ENCODE results near the gene CSF1. TPM values are rescaled to one million over a fixed set of nuclear protein-coding genes. Genes with fewer than 3 reads are reported as not detected.
A peak's percentile ranks its signal among the peaks of the same experiment; 100 is the strongest.

Gene CSF1
- polyA plus RNA-seq, 1 donor (not counting 4 experiments of a cell fraction or from before 2014, with no cell fraction given), result 1.8 TPM

DNA sequence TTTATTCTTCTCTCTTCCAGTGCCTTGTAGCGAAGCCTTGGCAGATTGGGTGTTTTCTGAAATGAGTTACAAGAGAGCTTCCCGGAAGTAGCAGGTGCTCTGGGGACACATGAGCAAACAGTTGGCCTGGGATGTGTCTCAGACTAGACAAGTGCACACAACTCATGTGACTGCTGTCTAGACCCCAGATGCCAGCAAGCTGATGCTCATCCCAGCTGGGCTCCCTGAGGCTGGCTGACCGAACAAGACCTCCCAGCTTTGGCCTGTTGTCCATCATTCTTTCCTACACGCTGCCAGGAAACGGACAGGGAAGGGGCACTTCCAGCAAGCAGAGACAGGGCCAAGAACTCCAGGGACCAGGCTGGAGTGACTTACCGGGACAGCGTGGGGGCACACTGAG is 18.7 kb upstream of the CSF1 start:
- H3K27me3 ChIP-seq (ENCODE audit: control insufficient read depth, extremely low read depth, insufficient read depth, low read length), result peaks cover 27% of the 10 kb centered on the region
- dilution Hi-C loops (cut with MboI; ENCODE audit: extremely low pct_ligation_motif_present, low sequenced_read_pairs), result no loop called here
- no peaks in the 10 kb centered on the region for H3K9me3 ChIP-seq (ENCODE audit: control insufficient read depth, low read depth, low read length)
- no peak for TF ChIP-seq EZH2 (IDR thresholded peaks at IDR 0.05; ENCODE audit: low read length)
- TF ChIP-seq, protein P1, sequence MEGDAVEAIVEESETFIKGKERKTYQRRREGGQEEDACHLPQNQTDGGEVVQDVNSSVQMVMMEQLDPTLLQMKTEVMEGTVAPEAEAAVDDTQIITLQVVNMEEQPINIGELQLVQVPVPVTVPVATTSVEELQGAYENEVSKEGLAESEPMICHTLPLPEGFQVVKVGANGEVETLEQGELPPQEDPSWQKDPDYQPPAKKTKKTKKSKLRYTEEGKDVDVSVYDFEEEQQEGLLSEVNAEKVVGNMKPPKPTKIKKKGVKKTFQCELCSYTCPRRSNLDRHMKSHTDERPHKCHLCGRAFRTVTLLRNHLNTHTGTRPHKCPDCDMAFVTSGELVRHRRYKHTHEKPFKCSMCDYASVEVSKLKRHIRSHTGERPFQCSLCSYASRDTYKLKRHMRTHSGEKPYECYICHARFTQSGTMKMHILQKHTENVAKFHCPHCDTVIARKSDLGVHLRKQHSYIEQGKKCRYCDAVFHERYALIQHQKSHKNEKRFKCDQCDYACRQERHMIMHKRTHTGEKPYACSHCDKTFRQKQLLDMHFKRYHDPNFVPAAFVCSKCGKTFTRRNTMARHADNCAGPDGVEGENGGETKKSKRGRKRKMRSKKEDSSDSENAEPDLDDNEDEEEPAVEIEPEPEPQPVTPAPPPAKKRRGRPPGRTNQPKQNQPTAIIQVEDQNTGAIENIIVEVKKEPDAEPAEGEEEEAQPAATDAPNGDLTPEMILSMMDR (optimal IDR thresholded peaks at IDR 0.05 in 1 of 3, IDR thresholded peaks at IDR 0.05 in 1 of 3, conservative IDR thresholded peaks at IDR 0.05 in 1 of 3; ENCODE audit: extremely low read depth in 1 of 3, insufficient read depth in 2 of 3, low read length in 3 of 3), result no peak
- no peaks in the 10 kb centered on the region for H4K20me1 ChIP-seq (ENCODE audit: control insufficient read depth, extremely low read depth, insufficient read depth, low read length)
- no peak for DNase-seq (ENCODE audit: low read depth, low spot score)
- H3K9me1 ChIP-seq (ENCODE audit: control insufficient read depth, extremely low read depth, insufficient read depth, low read length), result no peaks in the 10 kb centered on the region
- FAIRE-seq, result no peak
- no peak overlapping the region for H3K9ac ChIP-seq (ENCODE audit: control insufficient read depth, extremely low read depth, insufficient read depth, low read length)
- no peak overlapping the region for H3K27ac ChIP-seq (ENCODE audit: control insufficient read depth, insufficient read depth, low read length)
- no peaks in the 10 kb centered on the region for H3K36me3 ChIP-seq (ENCODE audit: control insufficient read depth in 2 of 2, extremely low read depth in 1 of 2, insufficient read depth in 2 of 2, low read length in 2 of 2)
- H2AFZ ChIP-seq (ENCODE audit: control insufficient read depth, low read length), result no peak overlapping the region
- H3K79me2 ChIP-seq (ENCODE audit: control insufficient read depth, insufficient read depth, low read length), result no peaks in the 10 kb centered on the region
- no peak overlapping the region for H3K4me3 ChIP-seq (ENCODE audit: control insufficient read depth in 2 of 3, extremely low read depth in 1 of 3, insufficient read depth in 2 of 3, low read depth in 1 of 3, low read length in 3 of 3)
- peaks cover 20% of the 10 kb centered on the region for H3K4me1 ChIP-seq (ENCODE audit: control insufficient read depth, extremely low read depth, insufficient read depth, low read length)
- H3K4me2 ChIP-seq (ENCODE audit: control insufficient read depth, extremely low read depth, insufficient read depth, low read depth, low read length), result peak overlapping the region; percentile 69

DNA sequence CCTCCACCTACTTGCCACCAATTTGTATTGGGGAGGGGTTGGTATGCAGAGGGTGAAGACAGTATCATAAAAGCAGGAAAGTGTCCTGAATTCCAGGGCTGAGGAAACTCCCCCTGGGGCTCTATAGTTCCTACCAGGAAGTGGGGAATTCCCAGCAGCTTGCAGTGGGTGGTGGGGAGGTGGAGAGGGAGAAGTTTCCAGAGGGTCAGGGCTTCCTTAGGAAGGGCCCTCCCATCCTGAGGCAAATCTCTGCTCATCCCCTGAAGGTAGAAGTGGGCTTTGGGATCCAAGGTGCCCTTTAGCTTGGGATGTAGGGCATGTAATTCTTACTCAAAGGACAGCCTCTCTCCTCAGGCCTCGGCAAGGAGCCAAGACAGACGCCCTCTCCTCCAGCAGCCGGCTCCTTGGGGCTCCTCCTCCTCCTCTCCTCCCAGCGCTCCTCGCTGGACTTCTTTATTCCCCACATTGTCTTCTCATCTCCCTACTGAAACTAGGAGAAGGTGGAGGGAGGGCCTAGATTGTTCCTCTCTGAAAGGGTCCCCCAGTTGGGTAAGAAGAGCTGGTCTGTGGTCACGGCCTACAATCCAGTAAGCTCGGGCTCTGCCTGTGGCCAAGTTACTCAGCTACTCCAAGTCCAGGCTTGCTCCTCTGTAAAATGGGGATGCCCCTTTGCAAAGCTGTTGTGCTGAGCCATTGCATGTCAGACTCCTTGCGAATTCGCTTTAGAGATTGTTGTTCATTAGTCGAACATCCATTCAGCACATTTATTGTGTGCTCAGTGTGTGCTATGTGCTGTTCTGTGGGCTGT is 17.9 kb upstream of the CSF1 start:
- dilution Hi-C loops (cut with MboI; ENCODE audit: extremely low pct_ligation_motif_present, low sequenced_read_pairs), result no loop called here

More for the DNA sequence above, 17.9 kb upstream of the CSF1 start:
- H3K79me2 ChIP-seq (ENCODE audit: control insufficient read depth, insufficient read depth, low read length), result no peaks in the 10 kb centered on the region
- peak overlapping the region; percentile 62 for H3K9ac ChIP-seq (ENCODE audit: control insufficient read depth, extremely low read depth, insufficient read depth, low read length)
- no peaks in the 10 kb centered on the region for H3K9me3 ChIP-seq (ENCODE audit: control insufficient read depth, low read depth, low read length)
- peak overlapping the region; percentile 69 for H3K4me2 ChIP-seq (ENCODE audit: control insufficient read depth, extremely low read depth, insufficient read depth, low read depth, low read length)
- FAIRE-seq (peak; percentile 82), DNase-seq (ENCODE audit: low read depth, low spot score) (peak; percentile 91)
- H3K27me3 ChIP-seq (ENCODE audit: control insufficient read depth, extremely low read depth, insufficient read depth, low read length), result peaks cover 27% of the 10 kb centered on the region
- TF ChIP-seq EZH2 (IDR thresholded peaks at IDR 0.05; ENCODE audit: low read length), result no peak
- TF ChIP-seq, protein P1 (optimal IDR thresholded peaks at IDR 0.05 in 1 of 3, IDR thresholded peaks at IDR 0.05 in 1 of 3, conservative IDR thresholded peaks at IDR 0.05 in 1 of 3; ENCODE audit: extremely low read depth in 1 of 3, insufficient read depth in 2 of 3, low read length in 3 of 3), result no peak
- H2AFZ ChIP-seq (ENCODE audit: control insufficient read depth, low read length), result peak overlapping the region; percentile 54
- no peaks in the 10 kb centered on the region for H3K36me3 ChIP-seq (ENCODE audit: control insufficient read depth in 2 of 2, extremely low read depth in 1 of 2, insufficient read depth in 2 of 2, low read length in 2 of 2)
- H3K4me3 ChIP-seq (ENCODE audit: control insufficient read depth in 2 of 3, extremely low read depth in 1 of 3, insufficient read depth in 2 of 3, low read depth in 1 of 3, low read length in 3 of 3), result peak overlapping the region in 2 of 3 experiments; percentile 1 to 6
- H3K4me1 ChIP-seq (ENCODE audit: control insufficient read depth, extremely low read depth, insufficient read depth, low read length), result peaks cover 20% of the 10 kb centered on the region
- H3K27ac ChIP-seq (ENCODE audit: control insufficient read depth, insufficient read depth, low read length), result peak overlapping the region; percentile 67
- no peaks in the 10 kb centered on the region for H3K9me1 ChIP-seq (ENCODE audit: control insufficient read depth, extremely low read depth, insufficient read depth, low read length)
- no peaks in the 10 kb centered on the region for H4K20me1 ChIP-seq (ENCODE audit: control insufficient read depth, extremely low read depth, insufficient read depth, low read length)

Measured in keratinocyte (primary cell).